IPS-20b (cell line): ENCODE data around the gene CA4.
"Not testable (repeated sequence)": the region's sequence is repeated elsewhere in the genome, so short reads cannot be mapped to it uniquely, and the experiment has no call there.

ENCODE experiments used
- H3K27ac ChIP-seq: one replicate; pipeline ENCODE4 v1.5.1; 2013; ENCODE audit warnings: low read length
- H3K27me3 ChIP-seq: 2 replicates; pipeline ENCODE4 v1.6.1; 2013; ENCODE audit warnings: mild to moderate bottlenecking, low read length, inconsistent platforms; ENCODE audit not compliant: insufficient read depth
- H3K36me3 ChIP-seq: 2 replicates; pipeline ENCODE4 v1.6.1; 2013; ENCODE audit warnings: low read depth, mild to moderate bottlenecking, inconsistent platforms, low read length, moderate library complexity; ENCODE audit not compliant: insufficient read depth
- H3K4me1 ChIP-seq: 2 replicates; pipeline ENCODE4 v1.6.1; 2013; ENCODE audit warnings: mild to moderate bottlenecking, control low read depth, inconsistent platforms, low read length, moderate library complexity; ENCODE audit not compliant: insufficient read depth
- H3K4me3 ChIP-seq: 2 replicates; pipeline ENCODE4 v1.5.1; 2013; ENCODE audit warnings: mild to moderate bottlenecking, low read length, inconsistent platforms
- H3K9ac ChIP-seq: 2 replicates; pipeline ENCODE4 v1.6.1; 2013; ENCODE audit warnings: low read depth, mild to moderate bottlenecking, inconsistent platforms, low read length, moderate library complexity
- H3K9me3 ChIP-seq: 2 replicates; pipeline ENCODE4 v1.6.1; 2013; ENCODE audit warnings: mild to moderate bottlenecking, low read depth, low read length, inconsistent platforms; ENCODE audit not compliant: insufficient read depth

CA4 gene

GRCh38 chr17:60170835-60171752 lies 21.3 kb downstream of the CA4 start:
- Histone ChIP-seq H3K27ac (no peak overlapping the region), H3K36me3 (no peaks in the 10 kb centered on the region), H3K27me3 (no peaks in the 10 kb centered on the region), H3K9me3 (no peaks in the 10 kb centered on the region), H3K9ac (no peak overlapping the region), H3K4me1 (no peaks in the 10 kb centered on the region), H3K4me3 (no peak overlapping the region)

GRCh38 chr17:60171753-60172079 lies 21.9 kb downstream of the CA4 start:
- Histone ChIP-seq H3K27ac (no peak overlapping the region), H3K9me3 (no peaks in the 10 kb centered on the region), H3K4me3 (no peak overlapping the region), H3K36me3 (no peaks in the 10 kb centered on the region), H3K4me1 (no peaks in the 10 kb centered on the region), H3K27me3 (no peaks in the 10 kb centered on the region), H3K9ac (no peak overlapping the region)

DNA sequence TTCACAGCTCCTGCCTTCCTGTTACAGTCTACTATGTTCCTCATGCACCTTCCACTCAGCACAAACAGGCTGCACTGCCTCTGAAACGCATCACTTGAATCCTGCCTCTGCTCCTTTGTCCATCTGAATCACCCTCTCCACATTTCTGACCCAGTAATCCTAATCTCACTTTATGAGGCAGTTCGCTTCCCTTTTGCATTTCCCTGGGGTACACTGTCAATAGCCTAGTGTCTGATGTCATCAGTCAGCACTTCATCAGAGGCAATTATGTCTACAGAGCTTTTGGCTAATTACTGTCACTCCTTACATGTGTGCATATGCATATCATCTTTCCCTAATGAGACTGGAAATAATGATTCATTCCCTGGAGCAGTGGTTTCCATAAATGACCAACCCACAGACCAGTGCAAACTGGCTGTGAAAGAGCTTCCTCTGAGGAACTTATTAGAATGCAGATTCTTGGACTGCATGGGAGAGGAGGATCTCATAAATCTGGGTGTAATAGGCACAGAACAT lies 23.6 kb downstream of the CA4 start:
- Histone ChIP-seq H3K4me1 (no peaks in the 10 kb centered on the region), H3K27me3 (no peaks in the 10 kb centered on the region), H3K36me3 (peaks cover 9% of the 10 kb centered on the region; the same call in 1 of the 2 replicates), H3K4me3 (no peak overlapping the region), H3K27ac (no peak overlapping the region), H3K9me3 (no peaks in the 10 kb centered on the region), H3K9ac (no peak overlapping the region)

DNA sequence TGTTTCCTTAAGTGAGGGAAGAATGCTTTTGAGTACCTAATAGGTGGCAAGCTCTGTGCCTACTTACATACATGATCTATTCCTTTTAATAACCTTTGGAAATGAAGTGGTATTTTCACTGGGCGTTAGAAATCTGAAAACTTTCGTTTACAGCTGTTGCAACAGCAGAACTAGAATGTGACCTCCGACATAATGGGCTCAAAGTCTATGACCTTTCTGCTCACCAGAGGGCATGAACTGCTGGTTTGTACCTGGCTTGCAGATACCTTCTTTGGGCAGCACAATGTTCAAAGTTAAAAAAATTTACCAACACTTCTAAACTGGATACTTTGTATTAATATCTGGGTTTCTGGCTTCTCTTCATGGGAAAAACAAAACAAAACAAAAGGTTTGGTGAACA lies 24.3 kb downstream of the CA4 start:
- Histone ChIP-seq H3K27ac (no peak overlapping the region), H3K9ac (no peak overlapping the region), H3K4me1 (no peaks in the 10 kb centered on the region), H3K4me3 (no peak overlapping the region), H3K36me3 (peaks cover 16% of the 10 kb centered on the region), H3K9me3 (no peaks in the 10 kb centered on the region), H3K27me3 (no peaks in the 10 kb centered on the region)

DNA sequence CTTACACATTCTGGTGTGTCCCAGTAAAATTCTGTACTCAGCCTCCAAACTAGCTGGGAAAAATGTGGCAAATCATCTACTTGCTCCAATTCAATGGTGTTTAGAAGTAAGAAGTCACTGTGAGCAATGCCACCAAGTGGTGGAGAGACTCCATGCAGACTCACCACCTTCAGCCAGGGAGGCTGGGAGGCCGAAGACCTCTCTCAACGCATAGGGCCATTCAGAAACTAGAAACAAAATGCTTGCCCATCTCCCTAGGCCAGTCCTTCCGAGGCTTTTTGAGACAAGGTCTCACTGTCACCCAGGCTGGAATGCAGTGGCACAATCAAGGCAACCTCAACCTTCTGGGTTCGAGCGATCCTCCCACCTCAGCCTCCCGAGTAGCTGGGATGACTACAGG lies 25.0 kb downstream of the CA4 start:
- H3K36me3 ChIP-seq = peaks cover 22% of the 10 kb centered on the region
- H3K4me1 ChIP-seq, H3K4me3 ChIP-seq, H3K9ac ChIP-seq, H3K27me3 ChIP-seq, H3K9me3 ChIP-seq, H3K27ac ChIP-seq: not testable (repeated sequence)

DNA sequence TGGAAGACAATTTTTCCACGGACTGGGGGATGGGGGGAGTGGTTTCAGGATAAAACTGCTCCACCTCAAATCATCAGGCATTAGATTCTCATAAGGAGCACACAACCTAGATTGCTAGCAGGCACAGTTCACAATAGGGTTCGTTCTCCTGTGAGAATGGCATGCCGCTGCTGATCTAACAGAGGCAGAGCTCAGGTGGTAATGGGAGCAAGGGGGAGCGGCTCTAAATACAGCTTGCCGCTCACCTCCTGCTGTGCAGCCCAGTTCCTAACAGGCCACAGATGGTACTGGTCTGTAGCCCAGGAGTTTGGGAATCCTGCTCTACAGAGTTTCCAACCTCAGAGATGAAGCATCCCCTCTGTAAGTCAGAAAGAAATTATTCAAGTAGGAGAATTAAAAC lies 27.0 kb downstream of the CA4 start:
- peaks cover 41% of the 10 kb centered on the region for H3K36me3 ChIP-seq
- H3K4me3 ChIP-seq, H3K4me1 ChIP-seq, H3K27me3 ChIP-seq, H3K27ac ChIP-seq, H3K9ac ChIP-seq, H3K9me3 ChIP-seq: not testable (repeated sequence)

GRCh38 chr17:60178180-60178579 lies 28.4 kb downstream of the CA4 start:
- H3K27ac ChIP-seq, H3K9me3 ChIP-seq: not testable (repeated sequence)

DNA sequence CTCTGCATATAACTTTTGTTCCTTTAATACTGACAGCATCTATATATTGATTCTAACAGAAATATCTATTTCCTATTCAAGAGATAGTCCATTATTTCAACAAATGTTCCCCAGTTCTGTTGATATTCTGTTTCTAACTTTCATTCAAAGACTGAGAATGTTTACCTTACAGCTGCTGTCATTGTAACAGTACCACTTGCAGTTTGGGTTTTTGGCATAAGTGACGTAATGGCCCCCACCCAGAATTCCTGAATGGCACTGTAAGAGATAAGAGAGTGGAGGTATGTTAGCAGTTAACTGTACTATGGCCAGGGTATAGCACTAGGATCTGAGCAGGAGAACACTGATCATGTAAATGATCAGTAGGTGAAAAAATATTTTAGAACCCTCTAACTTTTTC lies 30.6 kb downstream of the CA4 start:
- not testable (repeated sequence) for H3K9ac ChIP-seq, H3K4me1 ChIP-seq, H3K27me3 ChIP-seq, H3K9me3 ChIP-seq, H3K27ac ChIP-seq, H3K4me3 ChIP-seq
- H3K36me3 ChIP-seq = peaks cover 71% of the 10 kb centered on the region

More at GRCh38 chr17:60178180-60178579, 28.4 kb downstream of the CA4 start:
- not testable (repeated sequence) for H3K4me3 ChIP-seq, H3K4me1 ChIP-seq, H3K27me3 ChIP-seq, H3K9ac ChIP-seq
- peaks cover 53% of the 10 kb centered on the region for H3K36me3 ChIP-seq

GRCh38 chr17:60186372-60186771 lies 36.6 kb downstream of the CA4 start:
- not testable (repeated sequence) for H3K27ac ChIP-seq
- H3K36me3 ChIP-seq = peaks cover 86% of the 10 kb centered on the region

GRCh38 chr17:60186846-60187745 lies 37.3 kb downstream of the CA4 start:
- not testable (repeated sequence) for H3K4me1 ChIP-seq, H3K27ac ChIP-seq, H3K27me3 ChIP-seq, H3K9me3 ChIP-seq, H3K4me3 ChIP-seq, H3K9ac ChIP-seq
- peaks cover 84% of the 10 kb centered on the region for H3K36me3 ChIP-seq

More at GRCh38 chr17:60186372-60186771, 36.6 kb downstream of the CA4 start:
- H3K4me3 ChIP-seq, H3K4me1 ChIP-seq, H3K27me3 ChIP-seq, H3K9me3 ChIP-seq, H3K9ac ChIP-seq: not testable (repeated sequence)

DNA sequence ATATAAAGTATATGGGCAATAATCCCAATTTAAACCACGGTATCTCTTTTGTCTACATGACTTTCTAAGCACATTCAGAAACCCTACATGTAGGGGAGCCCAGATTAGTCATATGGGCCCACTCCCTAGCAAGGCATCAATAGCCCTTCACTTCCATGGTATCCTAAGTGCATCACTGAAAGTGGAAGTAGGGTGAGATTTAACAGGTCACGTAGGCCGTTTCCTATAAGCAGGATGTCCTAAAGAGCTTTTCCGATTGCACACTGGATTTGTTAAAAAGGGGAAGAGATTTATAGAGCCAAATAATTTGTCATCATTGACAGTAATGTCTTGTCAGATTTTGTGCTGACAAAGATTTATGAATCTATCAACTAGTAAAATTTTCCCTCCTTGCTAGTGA lies 39.0 kb downstream of the CA4 start:
- no peak overlapping the region for H3K9ac ChIP-seq
- H3K9me3 ChIP-seq = no peaks in the 10 kb centered on the region
- H3K4me1 ChIP-seq = no peaks in the 10 kb centered on the region
- peaks cover 86% of the 10 kb centered on the region for H3K36me3 ChIP-seq
- H3K27me3 ChIP-seq = no peaks in the 10 kb centered on the region
- H3K27ac ChIP-seq = no peak overlapping the region
- H3K4me3 ChIP-seq = no peak overlapping the region

DNA sequence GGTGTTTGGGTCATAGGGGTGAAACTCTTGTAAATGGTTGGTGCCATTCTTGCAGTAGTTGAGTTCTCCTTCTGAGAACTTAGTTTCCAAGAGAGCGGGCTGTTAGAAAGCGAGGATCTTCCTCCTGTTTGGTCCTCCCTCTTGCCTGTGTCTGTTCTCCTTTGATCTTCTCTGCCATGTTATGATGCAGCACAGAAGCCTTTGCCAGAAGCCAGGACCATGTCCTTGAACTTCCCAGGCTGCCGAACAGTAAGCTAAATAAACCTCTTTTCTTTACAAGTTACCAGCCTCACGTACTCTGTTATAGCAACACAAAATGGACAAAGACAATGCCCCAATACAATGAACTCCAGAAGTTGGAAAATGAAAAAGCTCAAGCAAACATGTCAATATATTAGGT lies 40.3 kb downstream of the CA4 start:
- H3K27ac ChIP-seq = not testable (repeated sequence)

More for the DNA sequence above, 40.3 kb downstream of the CA4 start:
- H3K36me3 ChIP-seq = peaks cover 89% of the 10 kb centered on the region
- H3K4me3 ChIP-seq, H3K9me3 ChIP-seq, H3K27me3 ChIP-seq, H3K9ac ChIP-seq, H3K4me1 ChIP-seq: not testable (repeated sequence)
